ENCODE results near the gene CLSTN2. TPM values are rescaled to one million over a fixed set of nuclear protein-coding genes. Genes with fewer than 3 reads are reported as not detected.

Gene CLSTN2
- total and polyA plus RNA-seq, 5 donors from 2014 or later = not detected

GRCh38 chr3:140368223-140368811 lies 433.3 kb downstream of the CLSTN2 start:
- no peak overlapping the region for H3K4me3 Mint-ChIP-seq
- no peak overlapping the region for H3K27ac Mint-ChIP-seq
- no peaks in the 10 kb centered on the region for H3K9me3 ChIP-seq (ENCODE audit: control insufficient read depth in 2 of 2, low read length in 2 of 2)
- H3K4me1 ChIP-seq (ENCODE audit: control insufficient read depth, insufficient read depth, low read length, poor library complexity, severe bottlenecking) = no peaks in the 10 kb centered on the region
- no peak overlapping the region for H3K4me3 ChIP-seq (ENCODE audit: low read depth, low read length)
- DNase-seq (no peak), ATAC-seq (ENCODE audit: low read depth in 2 of 2) (no peak)
- H3K4me1 Mint-ChIP-seq = no peaks in the 10 kb centered on the region
- H3K27me3 ChIP-seq (ENCODE audit: control insufficient read depth, insufficient read depth, low read length) = no peaks in the 10 kb centered on the region
- H3K27me3 Mint-ChIP-seq = no peaks in the 10 kb centered on the region
- no peaks in the 10 kb centered on the region for H3K36me3 Mint-ChIP-seq
- no peak overlapping the region for H3K27ac ChIP-seq (ENCODE audit: insufficient read depth, low read length, poor library complexity, severe bottlenecking)
- no peaks in the 10 kb centered on the region for H3K36me3 ChIP-seq (ENCODE audit: control insufficient read depth, insufficient read depth, low read length)
- H3K9me3 Mint-ChIP-seq = no peaks in the 10 kb centered on the region

DNA sequence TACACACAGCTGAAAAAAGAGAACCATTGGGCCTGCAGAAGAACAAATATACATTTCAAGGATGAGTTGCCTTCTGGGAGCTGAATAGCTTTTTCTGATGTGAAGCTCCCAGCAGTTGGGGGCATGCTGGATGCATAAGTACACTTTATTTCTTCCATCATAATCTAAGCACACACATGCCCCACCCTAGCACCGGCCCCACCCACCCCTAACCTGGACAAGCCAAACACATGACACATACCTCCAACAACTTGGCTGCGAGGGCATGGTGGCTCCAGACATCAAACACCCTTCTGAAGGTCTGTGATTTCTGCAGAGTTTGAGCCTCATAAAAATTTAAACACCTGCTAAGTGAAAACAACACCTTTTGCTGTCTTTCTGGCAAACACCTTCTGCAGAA lies 435.7 kb downstream of the CLSTN2 start:
- no peaks in the 10 kb centered on the region for H3K4me1 ChIP-seq (ENCODE audit: control insufficient read depth, insufficient read depth, low read length, poor library complexity, severe bottlenecking)
- Mint-ChIP-seq H3K4me3 (no peak overlapping the region), H3K4me1 (no peaks in the 10 kb centered on the region), H3K9me3 (peaks cover 0 to 2% (median 0%) of the 10 kb centered on the region in 7 donors), H3K27ac (no peak overlapping the region), H3K27me3 (peaks cover 4% of the 10 kb centered on the region), H3K36me3 (no peaks in the 10 kb centered on the region)
- H3K4me3 ChIP-seq (ENCODE audit: low read depth, low read length) = no peak overlapping the region
- no peaks in the 10 kb centered on the region for H3K27me3 ChIP-seq (ENCODE audit: control insufficient read depth, insufficient read depth, low read length)
- H3K27ac ChIP-seq (ENCODE audit: insufficient read depth, low read length, poor library complexity, severe bottlenecking) = no peak overlapping the region
- no peak for ATAC-seq (ENCODE audit: low read depth in 2 of 2)
- no peak for DNase-seq
- H3K36me3 ChIP-seq (ENCODE audit: control insufficient read depth, insufficient read depth, low read length) = no peaks in the 10 kb centered on the region
- H3K9me3 ChIP-seq (ENCODE audit: control insufficient read depth in 2 of 2, low read length in 2 of 2) = no peaks in the 10 kb centered on the region

GRCh38 chr3:140373234-140373633 lies 438.2 kb downstream of the CLSTN2 start:
- no peak overlapping the region for H3K4me3 Mint-ChIP-seq
- peaks cover 0 to 2% (median 0%) of the 10 kb centered on the region in 7 donors for H3K9me3 Mint-ChIP-seq
- H3K36me3 ChIP-seq (ENCODE audit: control insufficient read depth, insufficient read depth, low read length) = no peaks in the 10 kb centered on the region
- H3K27ac Mint-ChIP-seq = no peak overlapping the region
- no peak overlapping the region for H3K27ac ChIP-seq (ENCODE audit: insufficient read depth, low read length, poor library complexity, severe bottlenecking)
- no peaks in the 10 kb centered on the region for H3K9me3 ChIP-seq (ENCODE audit: control insufficient read depth in 2 of 2, low read length in 2 of 2)
- ATAC-seq (ENCODE audit: low read depth in 2 of 2) (no peak), DNase-seq (no peak)
- no peaks in the 10 kb centered on the region for H3K27me3 ChIP-seq (ENCODE audit: control insufficient read depth, insufficient read depth, low read length)
- H3K4me1 Mint-ChIP-seq = no peaks in the 10 kb centered on the region
- H3K4me1 ChIP-seq (ENCODE audit: control insufficient read depth, insufficient read depth, low read length, poor library complexity, severe bottlenecking) = no peaks in the 10 kb centered on the region
- H3K36me3 Mint-ChIP-seq = no peaks in the 10 kb centered on the region
- peaks cover 4% of the 10 kb centered on the region for H3K27me3 Mint-ChIP-seq
- no peak overlapping the region for H3K4me3 ChIP-seq (ENCODE audit: low read depth, low read length)

GRCh38 chr3:140375002-140375401 lies 440.0 kb downstream of the CLSTN2 start:
- no peak overlapping the region for H3K4me3 Mint-ChIP-seq
- H3K27ac Mint-ChIP-seq = no peak overlapping the region
- Histone ChIP-seq H3K27ac (ENCODE audit: insufficient read depth, low read length, poor library complexity, severe bottlenecking) (no peak overlapping the region), H3K9me3 (ENCODE audit: control insufficient read depth in 2 of 2, low read length in 2 of 2) (no peaks in the 10 kb centered on the region), H3K36me3 (ENCODE audit: control insufficient read depth, insufficient read depth, low read length) (no peaks in the 10 kb centered on the region), H3K27me3 (ENCODE audit: control insufficient read depth, insufficient read depth, low read length) (no peaks in the 10 kb centered on the region), H3K4me3 (ENCODE audit: low read depth, low read length) (no peak overlapping the region), H3K4me1 (ENCODE audit: control insufficient read depth, insufficient read depth, low read length, poor library complexity, severe bottlenecking) (no peaks in the 10 kb centered on the region)
- no peaks in the 10 kb centered on the region for H3K4me1 Mint-ChIP-seq
- H3K27me3 Mint-ChIP-seq = peaks cover 4% of the 10 kb centered on the region
- peaks cover 0 to 4% (median 0%) of the 10 kb centered on the region in 7 donors for H3K9me3 Mint-ChIP-seq
- DNase-seq (no peak), ATAC-seq (ENCODE audit: low read depth in 2 of 2) (no peak)
- no peaks in the 10 kb centered on the region for H3K36me3 Mint-ChIP-seq

- Mint-ChIP-seq H3K4me1 (no peaks in the 10 kb centered on the region), H3K9me3 (peaks cover 0 to 4% (median 0%) of the 10 kb centered on the region in 7 donors)
- no peak for ATAC-seq (ENCODE audit: low read depth in 2 of 2)
Observed at GRCh38 chr3:140376136-140376889, 441.3 kb downstream of the CLSTN2 start.

GRCh38 chr3:140377644-140378043 lies 442.7 kb downstream of the CLSTN2 start:
- Mint-ChIP-seq H3K36me3 (no peaks in the 10 kb centered on the region), H3K27me3 (peaks cover 4% of the 10 kb centered on the region), H3K27ac (no peak overlapping the region), H3K4me1 (no peaks in the 10 kb centered on the region), H3K4me3 (no peak overlapping the region), H3K9me3 (peaks cover 0 to 4% (median 0%) of the 10 kb centered on the region in 7 donors)
- DNase-seq (no peak), ATAC-seq (ENCODE audit: low read depth in 2 of 2) (no peak)
- Histone ChIP-seq H3K4me3 (ENCODE audit: low read depth, low read length) (no peak overlapping the region), H3K36me3 (ENCODE audit: control insufficient read depth, insufficient read depth, low read length) (no peaks in the 10 kb centered on the region), H3K27ac (ENCODE audit: insufficient read depth, low read length, poor library complexity, severe bottlenecking) (no peak overlapping the region), H3K9me3 (ENCODE audit: control insufficient read depth in 2 of 2, low read length in 2 of 2) (no peaks in the 10 kb centered on the region), H3K27me3 (ENCODE audit: control insufficient read depth, insufficient read depth, low read length) (no peaks in the 10 kb centered on the region), H3K4me1 (ENCODE audit: control insufficient read depth, insufficient read depth, low read length, poor library complexity, severe bottlenecking) (no peaks in the 10 kb centered on the region)

More at GRCh38 chr3:140376136-140376889, 441.3 kb downstream of the CLSTN2 start:
- no peaks in the 10 kb centered on the region for H3K27me3 ChIP-seq (ENCODE audit: control insufficient read depth, insufficient read depth, low read length)
- no peak overlapping the region for H3K27ac ChIP-seq (ENCODE audit: insufficient read depth, low read length, poor library complexity, severe bottlenecking)
- DNase-seq = no peak
- no peaks in the 10 kb centered on the region for H3K9me3 ChIP-seq (ENCODE audit: control insufficient read depth in 2 of 2, low read length in 2 of 2)
- no peaks in the 10 kb centered on the region for H3K36me3 ChIP-seq (ENCODE audit: control insufficient read depth, insufficient read depth, low read length)
- peaks cover 4% of the 10 kb centered on the region for H3K27me3 Mint-ChIP-seq
- no peak overlapping the region for H3K4me3 Mint-ChIP-seq
- no peak overlapping the region for H3K27ac Mint-ChIP-seq
- H3K36me3 Mint-ChIP-seq = no peaks in the 10 kb centered on the region
- H3K4me3 ChIP-seq (ENCODE audit: low read depth, low read length) = no peak overlapping the region
- no peaks in the 10 kb centered on the region for H3K4me1 ChIP-seq (ENCODE audit: control insufficient read depth, insufficient read depth, low read length, poor library complexity, severe bottlenecking)

DNA sequence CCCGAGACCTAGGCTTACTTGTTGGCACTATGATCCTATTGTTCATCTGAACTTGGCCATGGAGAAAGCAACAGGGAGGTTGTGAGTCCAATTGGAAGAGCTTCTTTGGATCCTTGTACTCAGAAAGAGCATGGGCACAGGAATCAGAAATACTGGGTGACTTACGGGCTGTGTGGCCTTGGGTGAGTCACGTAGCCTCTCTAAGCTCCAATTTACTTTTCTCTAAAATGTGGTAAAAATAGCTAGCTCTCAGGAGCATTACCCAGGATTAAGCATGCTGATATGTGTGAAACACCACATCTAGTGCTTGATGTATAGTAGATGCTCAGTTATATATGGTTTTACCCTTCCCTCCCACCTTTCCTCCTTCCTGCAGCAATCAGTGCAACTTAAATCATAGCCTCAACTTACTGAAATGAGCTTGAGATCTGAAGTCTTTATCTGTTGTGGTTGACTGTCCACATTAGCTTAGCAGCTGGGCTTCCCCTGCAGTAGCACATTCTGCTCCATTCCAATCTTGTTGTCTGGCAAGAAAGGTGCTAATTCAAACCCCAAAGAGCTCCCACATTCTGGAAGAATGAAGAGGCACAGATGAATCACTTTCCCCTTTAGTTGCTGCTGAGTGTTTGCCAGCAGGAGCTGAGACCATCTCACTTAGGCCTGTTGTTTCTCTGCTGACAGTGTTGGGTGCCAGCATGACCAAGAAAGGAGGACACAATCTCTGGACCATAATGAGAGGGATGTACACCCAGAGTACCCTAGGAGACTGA lies 443.8 kb downstream of the CLSTN2 start:
- no peak for DNase-seq
- H3K9me3 Mint-ChIP-seq = peaks cover 0 to 4% (median 0%) of the 10 kb centered on the region in 7 donors
- Histone ChIP-seq H3K27me3 (ENCODE audit: control insufficient read depth, insufficient read depth, low read length) (no peaks in the 10 kb centered on the region), H3K9me3 (ENCODE audit: control insufficient read depth in 2 of 2, low read length in 2 of 2) (no peaks in the 10 kb centered on the region), H3K4me3 (ENCODE audit: low read depth, low read length) (no peak overlapping the region), H3K4me1 (ENCODE audit: control insufficient read depth, insufficient read depth, low read length, poor library complexity, severe bottlenecking) (no peaks in the 10 kb centered on the region), H3K36me3 (ENCODE audit: control insufficient read depth, insufficient read depth, low read length) (no peaks in the 10 kb centered on the region), H3K27ac (ENCODE audit: insufficient read depth, low read length, poor library complexity, severe bottlenecking) (no peak overlapping the region)
- no peak overlapping the region for H3K4me3 Mint-ChIP-seq
- no peak overlapping the region for H3K27ac Mint-ChIP-seq
- H3K36me3 Mint-ChIP-seq = no peaks in the 10 kb centered on the region
- H3K4me1 Mint-ChIP-seq = no peaks in the 10 kb centered on the region
- ATAC-seq (ENCODE audit: low read depth in 2 of 2) = no peak
- H3K27me3 Mint-ChIP-seq = peaks cover 2% of the 10 kb centered on the region

Measured in CD4-positive, CD25-positive, alpha-beta regulatory T cell (primary cell).